IMR-90 (cell line): Measurements from ENCODE around the gene ATP1A2. TPM values are rescaled to one million over a fixed set of nuclear protein-coding genes. Genes with fewer than 3 reads are reported as not detected.

Source experiments
- ATAC-seq: fragments of 200-7000 bp; cut with Tn5 transposase; 2 replicates; pipeline ENCODE4 v1.9.1; 2020; ENCODE audit warnings: low read depth, mild to moderate bottlenecking, moderate library complexity
- BruUV-seq: library from RNA; stranded (reverse); fragments of 400-500 nt; replicated peaks from 2 replicates; lab custom pipeline; 2021; lab: Mats Ljungman, UMichigan
- CTCF ChIA-PET: fragments of 300-600 bp; formaldehyde crosslinking; extraction: SDS; loops from one replicate; lab custom pipeline; 2021; ENCODE audit warnings: antibody characterized with exemption; lab: Yijun Ruan, JAX
- POLR2A ChIA-PET: fragments of 300-600 bp; sonication (Branson Sonifier 250); formaldehyde crosslinking; loops from one replicate; lab custom pipeline; 2022; ENCODE audit warnings: antibody characterized with exemption; ENCODE audit not compliant: unreplicated experiment; lab: Charles Lee
- DNase-seq: peaks from one replicate; pipeline ENCODE4 v3.0.0; 2013
- H2AFZ ChIP-seq: replicated peaks from 2 replicates; pipeline ENCODE3; 2013; ENCODE audit warnings: low read length, mild to moderate bottlenecking; ENCODE audit not compliant: poor library complexity
- H2AK5ac ChIP-seq: 2 replicates; pipeline ENCODE4 v1.6.1; 2013; ENCODE audit warnings: low read depth, low read length, inconsistent platforms
- H2AK9ac ChIP-seq: replicated peaks from 2 replicates; pipeline ENCODE3; 2013; ENCODE audit warnings: mild to moderate bottlenecking, low read depth, low read length, moderate library complexity; ENCODE audit not compliant: poor library complexity
- H2BK120ac ChIP-seq: 2 replicates; pipeline ENCODE4 v1.6.1; 2013; ENCODE audit warnings: low read depth, low read length, inconsistent platforms
- H2BK15ac ChIP-seq: 3 replicates; pipeline ENCODE4 v1.6.1; 2013; ENCODE audit warnings: low read depth, low read length, inconsistent platforms
- H2BK20ac ChIP-seq: 2 replicates; pipeline ENCODE4 v1.6.1; 2013; ENCODE audit warnings: low read depth, mild to moderate bottlenecking, inconsistent platforms, low read length, moderate library complexity
- H2BK5ac ChIP-seq: 2 replicates; pipeline ENCODE4 v1.6.1; 2013; ENCODE audit warnings: mild to moderate bottlenecking, low read depth, low read length, inconsistent platforms; ENCODE audit not compliant: poor library complexity, severe bottlenecking
- H3K14ac ChIP-seq: replicated peaks from 2 replicates; pipeline ENCODE4 v1.6.1; 2013; ENCODE audit warnings: low read depth, low read length, inconsistent platforms
- H3K18ac ChIP-seq: 2 replicates; pipeline ENCODE4 v1.6.1; 2013; ENCODE audit warnings: low read depth, low read length, control low read depth
- H3K23ac ChIP-seq: 2 replicates; pipeline ENCODE4 v1.6.1; 2013; ENCODE audit warnings: low read depth, low read length, inconsistent platforms
- H3K27ac ChIP-seq: 2 replicates; pipeline ENCODE4 v1.5.1; 2013; ENCODE audit warnings: mild to moderate bottlenecking, control low read depth, low read length; ENCODE audit not compliant: insufficient read depth
- H3K27me3 ChIP-seq: 2 replicates; pipeline ENCODE4 v1.6.1; 2013; ENCODE audit warnings: low read length; ENCODE audit not compliant: control insufficient read depth, insufficient read depth
- H3K36me3 ChIP-seq: 2 replicates; pipeline ENCODE4 v1.6.1; 2013; ENCODE audit warnings: low read length, mixed read lengths; ENCODE audit not compliant: control insufficient read depth, insufficient read depth
- H3K4ac ChIP-seq: 2 replicates; pipeline ENCODE4 v1.6.1; 2013; ENCODE audit warnings: low read depth, low read length, inconsistent platforms
- H3K4me1 ChIP-seq: 2 replicates; pipeline ENCODE4 v1.6.1; 2013; ENCODE audit warnings: low read length, mixed read lengths; ENCODE audit not compliant: control insufficient read depth, insufficient read depth
- H3K4me2 ChIP-seq: 2 replicates; pipeline ENCODE4 v1.6.1; 2013; ENCODE audit warnings: low read depth, mild to moderate bottlenecking, control low read depth, low read length, moderate library complexity
- H3K4me3 ChIP-seq: 2 replicates; pipeline ENCODE4 v1.5.1; 2013; ENCODE audit warnings: low read depth, mild to moderate bottlenecking, control low read depth, low read length, moderate library complexity; ENCODE audit not compliant: insufficient read depth
- H3K56ac ChIP-seq: 2 replicates; pipeline ENCODE4 v1.6.1; 2013; ENCODE audit warnings: low read length, inconsistent platforms; ENCODE audit not compliant: insufficient read depth; ENCODE audit errors: extremely low read depth
- H3K79me1 ChIP-seq, 2 experiments: 2 replicates each; pipeline ENCODE4 v1.6.1; 2013; ENCODE audit warnings: low read length in 2 of 2, inconsistent platforms in 1 of 2, low read depth in 1 of 2
- H3K9ac ChIP-seq: 2 replicates; pipeline ENCODE4 v1.6.1; 2013; ENCODE audit warnings: low read depth, low read length, control low read depth
- H3K9me1 ChIP-seq: 2 replicates; pipeline ENCODE4 v1.6.1; 2013; ENCODE audit warnings: low read length, inconsistent platforms; ENCODE audit not compliant: insufficient read depth
- H3K9me3 ChIP-seq: 2 replicates; pipeline ENCODE4 v1.6.1; 2013; ENCODE audit warnings: low read length; ENCODE audit not compliant: control insufficient read depth, insufficient read depth
- H4K20me1 ChIP-seq: 2 replicates; pipeline ENCODE4 v1.6.1; 2013; ENCODE audit warnings: low read length, inconsistent platforms; ENCODE audit not compliant: insufficient read depth
- H4K5ac ChIP-seq: 2 replicates; pipeline ENCODE4 v1.6.1; 2013; ENCODE audit warnings: mild to moderate bottlenecking, low read depth, low read length, control low read depth
- H4K8ac ChIP-seq, 2 experiments: 2 replicates each; pipeline ENCODE4 v1.6.1; 2013; ENCODE audit warnings: low read depth in 2 of 2, low read length in 2 of 2, control low read depth in 1 of 2, inconsistent platforms in 1 of 2
- H4K91ac ChIP-seq: 2 replicates; pipeline ENCODE4 v1.6.1; 2013; ENCODE audit warnings: low read depth, low read length, inconsistent platforms; ENCODE audit not compliant: insufficient read depth
- BHLHE40 ChIP-seq: fragments of 150-350 bp; IDR thresholded peaks from 2 replicates; pipeline ENCODE4 v1.6.1; 2016; ENCODE audit warnings: mild to moderate bottlenecking, low read depth, low read length
- CEBPB ChIP-seq: IDR thresholded peaks from 2 replicates; pipeline ENCODE4 v1.6.1; 2012; ENCODE audit warnings: low read depth, low read length, improper control_type of control experiment
- CHD1 ChIP-seq: IDR thresholded peaks from 2 replicates; pipeline ENCODE4 v1.6.1; 2012; ENCODE audit warnings: low read depth, low read length, improper control_type of control experiment
- ELK1 ChIP-seq: fragments of 150-350 bp; IDR thresholded peaks from 2 replicates; pipeline ENCODE4 v1.6.1; 2016; ENCODE audit warnings: low read depth, mild to moderate bottlenecking, low read length, moderate library complexity, borderline replicate concordance
- FOS ChIP-seq: fragments of 150-350 bp; IDR thresholded peaks from 2 replicates; pipeline ENCODE4 v1.6.1; 2016; ENCODE audit warnings: low read depth, low read length
- MAFK ChIP-seq: IDR thresholded peaks from 2 replicates; pipeline ENCODE4 v1.6.1; 2012; ENCODE audit warnings: low read depth, low read length, improper control_type of control experiment
- MAZ ChIP-seq: IDR thresholded peaks from 2 replicates; pipeline ENCODE4 v1.6.1; 2012; ENCODE audit warnings: low read depth, mild to moderate bottlenecking, low read length, improper control_type of control experiment, moderate library complexity, borderline replicate concordance
- MXI1 ChIP-seq: IDR thresholded peaks from 2 replicates; pipeline ENCODE4 v1.6.1; 2012; ENCODE audit warnings: low read depth, mild to moderate bottlenecking, low read length, moderate library complexity, borderline replicate concordance
- RAD21 ChIP-seq: IDR thresholded peaks from 2 replicates; pipeline ENCODE4 v1.6.1; 2012; ENCODE audit warnings: low read length, improper control_type of control experiment
- RCOR1 ChIP-seq: IDR thresholded peaks from 2 replicates; pipeline ENCODE4 v1.6.1; 2012; ENCODE audit warnings: mild to moderate bottlenecking, low read length, improper control_type of control experiment; ENCODE audit not compliant: insufficient replicate concordance
- RFX5 ChIP-seq: IDR thresholded peaks from 2 replicates; pipeline ENCODE4 v1.8.0; 2012; ENCODE audit warnings: low read depth, mild to moderate bottlenecking, low read length, moderate library complexity
- SMC3 ChIP-seq: fragments of 150-350 bp; IDR thresholded peaks from 2 replicates; pipeline ENCODE4 v1.6.1; 2016; ENCODE audit warnings: low read depth, mild to moderate bottlenecking, antibody characterized with exemption, low read length, moderate library complexity
- WGBS, 2 experiments: methylation state at CpG; one replicate each; pipeline versions ENCODE4 v1.1.5 to v1.1.7; 2013; ENCODE audit warnings: missing lambda C conversion rate in 2 of 2; ENCODE audit not compliant: insufficient read length in 1 of 2; ENCODE audit errors: extremely low coverage in 2 of 2; 5-methylcytosine and 5-hydroxymethylcytosine counted together
- dilution Hi-C: fragments of 300-500 bp; cut with HindIII; formaldehyde crosslinking; loops from one replicate; pipeline ENCODE4 v1.14.3; 2018; ENCODE audit warnings: low sequenced_read_pairs; ENCODE audit not compliant: unreplicated experiment
- in situ Hi-C: fragments of 300-500 bp; cut with MboI; formaldehyde crosslinking; loops from 3 replicates; pipeline ENCODE4 v1.14.3; 2019; ENCODE audit warnings: low sequenced_read_pairs, inconsistent platforms, mixed read lengths
- intact Hi-C: fragments of 100-400 bp; cut with micrococcal nuclease; formaldehyde crosslinking; loops from 2 replicates; pipeline ENCODE4 v1.10.0; 2022
- polyA plus RNA-seq, 3 experiments: library from polyadenylated mRNA; depleted of rRNA; stranded (reverse); fragments of >200 nt; gene quantifications; 2 replicates each; pipeline ENCODE4 v1.2.3, GENCODE V29; 2012; ENCODE audit warnings: low replicate concordance in 1 of 3
- total RNA-seq: library from RNA; depleted of rRNA; stranded (reverse); fragments of >200 nt; gene quantifications from 2 replicates; pipeline ENCODE4 v1.2.3, GENCODE V29; 2012
- TF ChIP-seq, protein P1 (sequence below): fragments of 150-350 bp; IDR thresholded peaks from 2 replicates; pipeline ENCODE4 v1.6.1; 2017; ENCODE audit warnings: mild to moderate bottlenecking, antibody characterized with exemption, low read length, low read depth
- TF ChIP-seq, protein P2 (sequence below): conservative IDR thresholded peaks from 2 replicates; pipeline ENCODE4 v1.5.1; 2012; ENCODE audit warnings: mild to moderate bottlenecking, low read depth, low read length, improper control_type of control experiment

The ATP1A2 gene
- total and polyA plus RNA-seq, 2 of the 4 experiments (the other 2 are of a cell fraction): under 0.01 to 0.15 TPM

- no CpG with 5 or more reads among the region's 1 CpG for WGBS, 2 experiments
- in situ Hi-C loops (no loop called here), intact Hi-C loops (no loop called here), dilution Hi-C loops (loop anchor here (10.0 kb wide), 1 partner anchor 107 kb away; no protein-coding TSS in a partner anchor)
- Histone ChIP-seq H3K18ac (no peak overlapping the region), H4K5ac (no peak overlapping the region), H3K4me1 (peaks cover 14% of the 10 kb centered on the region), H4K20me1 (no peaks in the 10 kb centered on the region), H3K27ac (no peak overlapping the region), H4K91ac (no peak overlapping the region), H2AK9ac (no peak overlapping the region), H3K4me2 (no peak overlapping the region), H3K56ac (no peak overlapping the region), H3K9ac (no peak overlapping the region), H3K4ac (no peak overlapping the region), H3K14ac (no peak overlapping the region), H3K9me1 (no peaks in the 10 kb centered on the region; the same call in 1 of the 2 replicates), H3K27me3 (peaks cover 33% of the 10 kb centered on the region), H2AFZ (no peak overlapping the region), H2AK5ac (no peak overlapping the region), H3K23ac (no peak overlapping the region), H2BK15ac (no peak overlapping the region), H3K9me3 (no peaks in the 10 kb centered on the region), H3K79me1 (no peaks in the 10 kb centered on the region), H2BK120ac (no peak overlapping the region), H2BK5ac (no peak overlapping the region), H3K36me3 (no peaks in the 10 kb centered on the region), H3K4me3 (no peak overlapping the region), H4K8ac (no peak overlapping the region), H2BK20ac (no peak overlapping the region)
- BruUV-seq: no TSS peak
- ChIA-PET POLR2A (no interaction called here), CTCF (no interaction called here)
- DNase-seq: no peak
- no peak for ATAC-seq
- TF ChIP-seq RAD21 (no peak), MAFK (no peak), CHD1 (no peak), RCOR1 (no peak), CEBPB (no peak), MAZ (no peak), MXI1 (no peak), FOS (no peak), RFX5 (no peak), SMC3 (no peak), BHLHE40 (no peak), ELK1 (no peak)
- TF ChIP-seq, protein P1, sequence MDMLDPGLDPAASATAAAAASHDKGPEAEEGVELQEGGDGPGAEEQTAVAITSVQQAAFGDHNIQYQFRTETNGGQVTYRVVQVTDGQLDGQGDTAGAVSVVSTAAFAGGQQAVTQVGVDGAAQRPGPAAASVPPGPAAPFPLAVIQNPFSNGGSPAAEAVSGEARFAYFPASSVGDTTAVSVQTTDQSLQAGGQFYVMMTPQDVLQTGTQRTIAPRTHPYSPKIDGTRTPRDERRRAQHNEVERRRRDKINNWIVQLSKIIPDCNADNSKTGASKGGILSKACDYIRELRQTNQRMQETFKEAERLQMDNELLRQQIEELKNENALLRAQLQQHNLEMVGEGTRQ: no peak
- TF ChIP-seq, protein P2, sequence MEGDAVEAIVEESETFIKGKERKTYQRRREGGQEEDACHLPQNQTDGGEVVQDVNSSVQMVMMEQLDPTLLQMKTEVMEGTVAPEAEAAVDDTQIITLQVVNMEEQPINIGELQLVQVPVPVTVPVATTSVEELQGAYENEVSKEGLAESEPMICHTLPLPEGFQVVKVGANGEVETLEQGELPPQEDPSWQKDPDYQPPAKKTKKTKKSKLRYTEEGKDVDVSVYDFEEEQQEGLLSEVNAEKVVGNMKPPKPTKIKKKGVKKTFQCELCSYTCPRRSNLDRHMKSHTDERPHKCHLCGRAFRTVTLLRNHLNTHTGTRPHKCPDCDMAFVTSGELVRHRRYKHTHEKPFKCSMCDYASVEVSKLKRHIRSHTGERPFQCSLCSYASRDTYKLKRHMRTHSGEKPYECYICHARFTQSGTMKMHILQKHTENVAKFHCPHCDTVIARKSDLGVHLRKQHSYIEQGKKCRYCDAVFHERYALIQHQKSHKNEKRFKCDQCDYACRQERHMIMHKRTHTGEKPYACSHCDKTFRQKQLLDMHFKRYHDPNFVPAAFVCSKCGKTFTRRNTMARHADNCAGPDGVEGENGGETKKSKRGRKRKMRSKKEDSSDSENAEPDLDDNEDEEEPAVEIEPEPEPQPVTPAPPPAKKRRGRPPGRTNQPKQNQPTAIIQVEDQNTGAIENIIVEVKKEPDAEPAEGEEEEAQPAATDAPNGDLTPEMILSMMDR: no peak
Measured at GRCh38 chr1:160107512-160107911, 8.0 kb upstream of the ATP1A2 start.
